Measurements from ENCODE around the gene MAPKBP1.

DNA sequence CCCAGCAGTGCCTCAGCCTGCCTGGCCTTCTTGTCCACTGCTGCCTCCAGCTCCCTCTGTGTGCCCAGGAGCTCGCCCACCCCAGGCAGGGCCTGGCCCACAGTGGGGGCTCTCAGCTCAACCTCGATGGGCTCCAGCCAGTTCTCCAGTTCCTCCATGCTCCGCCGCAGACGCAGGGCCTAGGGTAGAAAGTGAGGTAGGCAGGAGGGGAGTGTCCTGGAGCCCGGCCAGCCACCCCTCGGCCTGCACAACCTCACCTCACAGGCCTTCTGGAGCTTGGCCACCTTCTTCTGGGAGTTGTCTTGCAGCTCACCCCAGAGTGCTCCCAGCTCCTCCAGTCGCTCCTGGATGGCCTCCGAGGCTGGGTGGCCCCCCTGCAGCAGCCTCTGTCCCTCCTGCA is 83.0 kb downstream of the MAPKBP1 start:
- TF ChIP-seq POLR2A (IDR thresholded peaks at IDR 0.05; ENCODE audit: low read depth, low read length) = no peak
- no peak for TF ChIP-seq MAZ (IDR thresholded peaks at IDR 0.05; ENCODE audit: borderline replicate concordance, low read depth, low read length)
